HG02943 (cell line): Measurements from ENCODE around the gene PALM.
"Not testable (repeated sequence)": the region's sequence is repeated elsewhere in the genome, so short reads cannot be mapped to it uniquely, and the experiment has no call there.

Experiments used
- ATAC-seq: cut with Tn5 transposase; IDR thresholded peaks from one replicate; pipeline ENCODE4 v1.9.1; 2021; ENCODE audit warnings: mild to moderate bottlenecking, low read depth, moderate library complexity; ENCODE audit not compliant: unreplicated experiment

Gene PALM, protein sequence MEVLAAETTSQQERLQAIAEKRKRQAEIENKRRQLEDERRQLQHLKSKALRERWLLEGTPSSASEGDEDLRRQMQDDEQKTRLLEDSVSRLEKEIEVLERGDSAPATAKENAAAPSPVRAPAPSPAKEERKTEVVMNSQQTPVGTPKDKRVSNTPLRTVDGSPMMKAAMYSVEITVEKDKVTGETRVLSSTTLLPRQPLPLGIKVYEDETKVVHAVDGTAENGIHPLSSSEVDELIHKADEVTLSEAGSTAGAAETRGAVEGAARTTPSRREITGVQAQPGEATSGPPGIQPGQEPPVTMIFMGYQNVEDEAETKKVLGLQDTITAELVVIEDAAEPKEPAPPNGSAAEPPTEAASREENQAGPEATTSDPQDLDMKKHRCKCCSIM

DNA sequence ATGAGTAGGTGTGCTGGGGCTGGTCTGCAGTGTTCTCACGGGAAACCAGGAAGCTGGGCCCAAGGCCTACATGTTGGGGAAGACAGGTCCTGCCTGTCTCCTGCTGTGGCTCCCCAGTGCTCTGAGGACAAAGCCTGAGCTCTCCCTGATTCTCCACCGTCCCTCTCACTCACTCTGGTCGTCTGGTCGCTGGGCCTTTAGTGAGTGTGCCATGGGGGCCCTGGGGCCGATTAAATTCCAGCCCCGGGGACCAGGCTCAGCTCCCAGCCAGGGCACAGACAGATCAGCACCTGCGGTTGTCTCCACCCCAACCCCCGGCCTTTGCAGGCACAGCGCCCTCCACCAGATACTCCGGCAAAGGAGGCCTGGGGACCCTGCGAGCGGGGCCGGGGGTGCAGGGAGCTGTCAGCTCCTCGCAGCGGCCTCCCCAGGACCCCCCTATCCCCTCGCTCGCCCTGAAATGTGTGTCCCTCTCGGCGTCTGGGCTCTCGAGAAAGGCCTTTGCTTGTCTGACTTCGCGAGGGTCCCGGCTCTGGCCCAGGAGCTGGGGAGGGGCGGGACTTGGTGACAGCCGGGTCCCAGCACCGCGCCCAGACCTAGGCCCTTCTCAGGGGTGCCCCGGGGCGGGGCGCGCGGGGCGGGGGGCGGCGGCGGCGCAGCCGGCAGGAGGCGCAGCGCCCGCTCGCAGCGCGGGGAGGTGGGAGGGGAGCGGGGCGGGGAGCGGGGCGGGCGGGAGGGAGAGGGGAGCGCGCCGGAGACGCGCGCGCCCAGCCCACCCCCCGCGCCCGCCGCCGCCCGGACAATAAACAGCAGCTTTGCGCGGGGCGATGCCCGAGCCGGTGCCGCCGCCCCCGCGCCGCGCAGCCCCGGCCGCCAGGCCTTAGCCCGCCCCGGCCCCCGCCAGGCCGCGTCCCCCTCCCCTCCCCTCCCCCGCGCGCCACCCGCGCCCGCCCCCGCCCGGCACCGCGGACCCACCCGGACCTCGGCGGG lies at the start of gene PALM:
Gene PALM, plus strand, starts transcription at position 782 of the 990 bp plus-strand sequence. CDS start 212 bp downstream, outside the sequence.
- no peak for ATAC-seq

DNA sequence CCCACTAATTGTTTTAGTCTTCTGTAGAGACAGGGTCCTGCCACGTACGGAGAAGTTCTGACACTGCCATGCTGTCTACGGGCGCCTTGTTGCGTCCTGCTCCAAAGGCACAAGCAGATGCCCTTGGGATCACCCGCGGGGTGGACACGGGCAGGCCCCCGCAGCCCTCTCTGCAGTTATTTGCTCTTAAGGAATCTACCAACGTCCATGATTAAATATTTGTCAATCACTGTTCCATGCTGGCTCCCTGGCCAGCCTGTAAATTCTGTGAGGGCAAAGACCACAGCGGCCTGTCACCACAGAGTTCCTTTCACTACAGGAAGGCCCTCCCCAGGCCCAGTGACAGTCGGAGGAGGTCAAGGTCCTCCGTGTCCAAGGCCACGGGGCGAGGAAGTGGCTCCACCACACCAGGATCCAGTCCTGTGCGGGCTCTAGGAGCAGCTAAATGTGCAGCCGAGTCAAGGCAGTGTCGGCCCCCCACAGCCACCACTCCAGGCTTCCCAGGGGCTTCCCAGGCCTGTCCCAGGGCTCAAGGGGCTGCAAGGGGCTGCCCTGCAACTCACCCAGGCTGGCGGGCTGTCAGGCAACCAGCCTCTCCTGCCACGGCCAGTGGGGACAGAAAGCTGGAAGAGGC lies 47.8 kb upstream of the PALM start:
- ATAC-seq = no peak

DNA sequence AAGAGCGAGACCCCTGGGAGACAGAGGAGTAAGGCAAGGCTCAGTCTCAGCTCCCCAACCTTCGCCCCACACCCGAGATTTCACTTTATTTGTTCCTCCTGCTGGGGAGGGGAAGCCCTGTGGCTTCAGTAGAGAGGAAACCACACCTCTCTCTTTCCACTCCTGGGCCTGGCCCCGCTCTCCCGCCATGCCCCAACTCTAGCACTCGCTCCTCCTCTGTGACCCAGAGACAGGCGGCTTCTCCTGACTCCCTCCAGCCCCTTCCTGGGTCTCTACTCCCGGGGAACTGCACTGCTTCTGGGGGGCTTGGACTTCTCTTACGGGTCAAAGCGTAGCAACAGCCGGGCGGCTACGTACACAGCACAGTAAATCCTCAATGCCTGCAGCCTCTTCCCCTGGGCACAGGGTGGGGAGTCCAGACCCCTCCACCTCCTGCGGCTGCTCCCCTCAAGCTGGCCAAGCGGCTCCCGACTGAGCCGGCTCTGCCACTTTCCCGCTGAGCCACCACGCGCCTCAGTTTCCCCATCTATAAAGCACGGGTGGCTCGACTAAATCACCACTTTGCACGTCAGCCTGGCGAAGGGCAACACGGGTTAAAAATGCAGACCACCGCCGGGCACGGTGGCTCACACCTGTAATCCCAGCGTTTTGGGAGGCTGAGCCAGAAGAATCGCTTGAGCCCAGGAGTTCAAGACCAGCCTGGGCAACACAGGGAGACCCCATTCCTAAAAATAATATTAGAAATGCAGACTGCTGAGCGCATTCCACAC lies 47.1 kb upstream of the PALM start:
- no peak for ATAC-seq

DNA sequence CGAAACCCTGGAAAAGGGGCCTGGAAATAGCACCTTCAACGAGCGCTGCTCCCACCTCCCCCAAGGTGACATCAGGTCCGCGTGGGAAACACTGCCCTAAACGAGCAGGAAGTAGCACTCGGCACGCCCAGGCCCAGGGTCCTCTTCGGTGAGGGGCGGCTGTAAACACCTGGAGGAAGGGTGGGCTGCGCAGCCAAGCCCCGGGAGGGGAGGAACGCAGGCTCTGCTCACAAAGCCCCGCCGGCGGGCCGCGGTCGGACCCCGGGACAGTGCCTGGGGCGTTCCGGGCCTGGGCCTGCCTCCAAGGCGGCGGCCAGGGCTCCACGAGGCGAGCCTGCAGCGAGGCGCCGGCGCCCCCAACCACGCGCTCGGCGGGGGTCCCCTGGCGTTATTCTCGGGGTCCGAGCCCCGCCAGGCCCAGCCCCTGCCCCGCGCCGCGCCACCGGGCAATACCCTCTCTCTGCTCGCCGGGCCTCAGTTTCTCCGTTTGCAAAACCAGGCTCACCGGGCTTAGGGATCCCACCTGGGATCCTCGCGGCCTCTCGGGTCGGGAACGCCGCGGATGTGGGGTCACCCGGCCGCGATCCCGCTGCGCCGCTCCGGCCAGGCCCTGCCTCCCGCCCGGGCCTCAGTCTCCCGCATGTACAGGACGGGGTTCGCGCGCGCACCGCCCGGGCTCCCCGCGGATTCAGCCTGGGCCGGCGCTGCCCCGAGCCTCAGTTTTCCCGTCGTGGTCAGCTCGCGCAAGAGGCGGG lies 46.4 kb upstream of the PALM start:
- ATAC-seq = peak; percentile 4

DNA sequence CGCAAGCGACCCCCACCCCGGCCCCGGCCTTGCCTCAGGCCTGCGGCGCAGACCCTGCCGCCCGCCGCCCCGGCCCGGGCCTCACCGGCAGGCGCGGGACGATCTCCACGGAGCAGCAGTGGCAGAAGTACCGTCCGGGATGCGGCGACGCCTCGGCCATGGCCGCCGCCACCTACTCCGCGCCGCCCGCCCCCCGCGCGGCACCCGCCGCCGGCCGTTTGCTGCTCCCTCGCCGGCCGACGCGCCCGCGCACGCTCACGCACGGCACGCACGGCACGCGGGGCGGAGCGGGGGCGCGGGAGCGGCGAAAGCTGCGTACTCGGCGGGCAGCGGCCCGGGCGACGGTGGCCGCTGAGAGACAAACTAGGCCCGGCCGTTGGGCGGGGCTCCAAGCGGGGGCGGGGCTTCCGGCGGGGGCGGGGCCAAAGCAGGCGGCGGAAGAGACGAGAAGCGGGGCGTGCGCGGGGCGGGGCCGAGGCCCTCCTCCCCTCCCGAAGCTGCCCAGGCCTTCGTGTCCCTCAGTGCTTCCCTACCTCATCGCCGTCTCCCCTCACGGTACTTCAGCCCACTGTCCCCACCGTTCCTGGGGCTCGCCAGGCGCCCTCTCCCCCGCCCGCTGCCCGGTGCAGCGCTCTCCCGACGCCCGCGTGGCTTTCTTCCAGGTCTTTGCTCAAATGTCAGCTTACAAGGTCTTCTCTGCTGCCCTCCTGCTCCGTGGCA lies 45.6 kb upstream of the PALM start, which contains the start of gene RNF126:
Gene RNF126, minus strand, starts transcription at position 253 of the 720 bp plus-strand sequence. Its CDS starts 93 bp downstream, at position 160.
- ATAC-seq = peak; percentile 52

DNA sequence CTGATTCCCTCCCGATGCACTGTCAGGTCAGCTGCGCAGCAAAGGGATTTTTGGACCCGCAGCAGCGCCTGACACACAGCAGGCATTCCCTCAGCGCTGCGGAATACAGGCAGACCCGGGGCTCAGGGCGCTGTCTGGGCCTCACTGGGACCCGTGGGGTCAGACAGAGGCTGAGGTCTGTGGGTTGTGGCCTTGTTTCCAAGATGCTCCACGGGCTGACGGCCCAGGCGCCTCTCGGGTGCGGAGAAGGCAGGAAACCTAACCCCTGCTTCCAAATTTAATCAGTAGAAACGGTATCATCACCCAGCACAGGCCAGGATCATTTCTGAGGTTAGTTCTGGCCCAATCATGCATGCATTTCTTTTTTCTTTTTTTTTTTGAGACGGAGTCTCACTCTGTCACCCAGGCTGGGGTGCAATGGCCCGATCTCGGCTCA lies 45.0 kb upstream of the PALM start:
- ATAC-seq = no peak

DNA sequence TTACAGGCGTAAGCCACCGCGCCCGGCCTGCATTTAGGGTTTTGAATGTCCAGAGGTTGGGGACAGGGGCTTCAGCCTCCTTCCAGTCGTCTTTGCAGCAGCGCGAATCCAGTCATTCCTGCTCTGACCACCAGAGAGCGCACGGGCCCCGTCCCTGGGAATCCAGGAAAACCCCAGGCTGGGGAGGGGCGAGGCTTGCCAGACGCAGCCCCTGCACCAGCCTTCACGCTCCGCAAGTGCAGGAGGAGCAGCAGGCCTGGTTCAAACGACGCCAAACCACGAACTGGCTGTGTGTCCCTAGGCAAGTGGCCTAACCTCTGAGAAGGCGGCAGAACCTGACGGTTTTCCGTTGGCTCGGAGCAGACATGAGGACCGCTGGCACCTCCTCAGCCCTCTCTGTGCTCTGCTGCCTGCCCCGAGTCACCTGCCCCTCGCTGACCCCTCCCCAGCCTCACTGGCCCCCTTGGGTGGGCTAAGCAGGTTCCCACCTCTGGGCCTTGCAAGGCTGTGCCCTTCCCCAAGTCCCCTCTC lies 43.8 kb upstream of the PALM start:
- no peak for ATAC-seq

DNA sequence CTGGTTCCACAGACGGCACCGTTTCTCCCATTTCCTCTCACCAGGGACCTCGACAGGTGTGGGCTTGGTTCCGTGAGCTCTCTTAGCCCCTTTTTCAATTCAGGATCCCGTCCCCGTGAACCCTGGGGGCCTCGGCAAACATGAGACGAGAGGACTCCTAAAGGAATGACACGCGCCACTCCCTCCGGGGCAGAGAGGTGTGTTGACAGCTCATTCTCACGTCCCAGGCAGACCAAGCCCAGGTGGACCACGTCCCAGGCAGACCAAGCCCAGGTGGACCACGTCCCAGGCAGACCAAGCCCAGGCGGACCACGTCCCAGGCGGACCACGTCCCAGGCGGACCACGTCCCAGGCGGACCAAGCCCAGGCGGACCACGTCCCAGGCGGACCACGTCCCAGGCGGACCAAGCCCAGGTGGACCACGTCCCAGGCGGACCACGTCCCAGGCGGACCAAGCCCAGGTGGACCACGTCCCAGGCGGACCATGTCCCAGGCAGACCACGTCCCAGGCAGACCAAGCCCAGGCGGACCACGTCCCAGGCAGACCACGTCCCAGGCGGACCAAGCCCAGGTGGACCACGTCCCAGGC lies 41.7 kb upstream of the PALM start:
- not testable (repeated sequence) for ATAC-seq

DNA sequence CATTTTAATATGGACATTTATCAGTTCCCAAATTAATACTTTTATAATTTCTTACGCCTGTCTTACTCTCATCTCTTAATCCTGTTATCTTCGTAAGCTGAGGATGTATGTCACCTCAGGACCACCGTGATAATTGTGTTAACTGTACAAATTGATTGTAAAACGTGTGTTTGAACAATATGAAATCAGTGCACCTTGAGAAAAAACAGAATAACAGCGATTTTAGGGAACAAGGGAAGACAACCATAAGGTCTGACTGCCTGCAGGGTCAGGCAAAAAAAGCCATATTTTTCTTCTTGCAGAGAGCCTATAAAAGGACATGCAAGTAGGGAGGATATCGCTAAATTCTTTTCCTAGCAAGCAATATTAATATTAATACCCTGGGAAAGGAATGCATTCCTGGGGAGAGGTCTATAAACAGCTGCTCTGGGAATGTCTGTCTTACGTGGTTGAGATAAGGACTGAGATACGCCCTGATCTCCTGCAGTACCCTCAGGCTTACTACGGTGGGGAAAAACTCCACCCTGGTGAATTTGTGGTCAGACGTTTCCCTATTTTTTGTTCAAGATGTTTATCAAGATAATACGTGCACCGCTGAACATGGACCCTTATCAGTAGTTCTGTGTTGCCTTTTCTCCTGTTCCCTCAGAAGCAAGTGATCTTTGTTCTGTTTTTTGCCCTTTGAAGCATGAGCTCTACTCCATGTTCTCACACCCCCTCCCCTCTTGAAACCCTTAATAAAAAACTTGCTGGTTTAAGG lies 39.9 kb upstream of the PALM start:
- not testable (repeated sequence) for ATAC-seq

DNA sequence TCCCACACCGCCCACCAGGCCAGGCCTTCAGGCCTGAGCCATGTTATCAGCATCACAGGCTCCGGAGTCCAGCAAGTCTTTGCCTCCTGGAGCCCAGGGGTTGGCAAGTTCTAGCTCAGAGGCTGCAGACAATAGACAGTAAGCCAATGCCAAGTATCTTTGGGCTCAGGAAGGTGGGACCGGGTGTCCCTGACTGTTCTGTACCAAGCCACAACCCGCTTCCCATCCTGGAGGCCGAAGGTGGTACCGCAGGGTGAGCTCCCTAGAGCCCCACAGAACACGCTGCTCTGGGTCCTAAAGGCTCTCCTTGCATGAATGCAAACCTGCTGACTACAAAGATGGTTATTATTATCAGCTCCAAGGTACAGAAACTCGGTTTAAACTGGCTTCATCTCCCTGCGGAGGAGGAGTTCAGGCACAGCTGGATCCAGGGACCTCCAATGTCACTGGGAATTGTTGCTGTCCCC lies 38.1 kb upstream of the PALM start:
- no peak for ATAC-seq

DNA sequence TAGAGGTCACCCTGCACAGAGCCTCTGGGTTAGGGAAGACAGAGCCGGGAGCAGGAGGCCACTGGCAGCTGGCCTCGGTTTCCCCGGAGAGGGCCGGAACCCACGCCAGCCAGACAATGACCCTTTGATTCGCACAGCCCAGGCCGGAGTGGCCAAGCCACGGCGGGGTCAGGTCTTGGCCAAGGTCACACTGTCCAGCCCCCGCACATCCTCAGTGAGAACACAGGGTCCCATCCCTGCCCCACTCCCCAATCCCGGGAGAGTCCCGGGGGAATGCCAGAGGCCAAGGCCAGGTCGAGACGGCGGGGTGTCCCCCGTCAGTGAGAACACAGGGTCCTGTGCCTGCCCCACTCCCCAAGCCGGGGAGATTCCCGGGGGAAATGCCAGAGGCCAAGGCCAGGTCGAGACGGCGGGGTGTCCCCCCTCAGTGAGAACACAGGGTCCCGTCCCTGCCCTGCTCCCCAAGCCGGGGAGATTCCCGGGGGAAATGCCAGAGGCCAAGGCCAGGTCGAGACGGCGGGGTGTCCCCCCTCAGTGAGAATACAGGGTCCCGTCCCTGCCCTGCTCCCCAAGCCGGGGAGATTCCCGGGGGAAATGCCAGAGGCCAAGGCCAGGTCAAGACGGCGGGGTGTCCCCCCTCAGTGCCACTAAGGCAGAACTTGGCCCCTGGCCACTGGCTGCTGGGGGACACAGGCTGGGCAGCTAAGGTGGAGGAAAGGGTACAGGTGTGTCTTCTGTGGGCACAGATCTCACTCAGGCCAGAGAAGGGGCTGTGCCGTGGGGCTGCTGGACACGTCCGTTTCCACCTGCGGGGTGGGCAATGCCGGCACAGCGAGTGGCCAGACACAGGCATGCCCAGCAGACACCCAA lies 34.2 kb upstream of the PALM start:
- ATAC-seq = no peak

DNA sequence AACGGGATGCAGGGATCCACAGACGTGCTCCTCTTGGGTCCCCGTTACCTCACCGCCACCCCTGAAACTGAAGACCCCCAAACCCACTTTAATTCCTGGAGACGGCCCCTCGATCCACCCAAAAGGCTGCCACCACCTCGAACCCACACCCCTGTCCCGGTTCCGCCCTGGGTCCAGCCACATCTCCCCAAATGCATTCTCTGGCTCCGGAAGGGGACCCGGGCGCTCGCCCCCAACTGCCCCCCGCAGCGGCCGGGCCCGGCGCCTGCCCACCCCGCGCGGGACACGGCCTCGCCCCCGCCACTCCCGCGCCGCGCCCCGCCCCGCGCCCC lies 32.8 kb upstream of the PALM start:
- no peak for ATAC-seq

DNA sequence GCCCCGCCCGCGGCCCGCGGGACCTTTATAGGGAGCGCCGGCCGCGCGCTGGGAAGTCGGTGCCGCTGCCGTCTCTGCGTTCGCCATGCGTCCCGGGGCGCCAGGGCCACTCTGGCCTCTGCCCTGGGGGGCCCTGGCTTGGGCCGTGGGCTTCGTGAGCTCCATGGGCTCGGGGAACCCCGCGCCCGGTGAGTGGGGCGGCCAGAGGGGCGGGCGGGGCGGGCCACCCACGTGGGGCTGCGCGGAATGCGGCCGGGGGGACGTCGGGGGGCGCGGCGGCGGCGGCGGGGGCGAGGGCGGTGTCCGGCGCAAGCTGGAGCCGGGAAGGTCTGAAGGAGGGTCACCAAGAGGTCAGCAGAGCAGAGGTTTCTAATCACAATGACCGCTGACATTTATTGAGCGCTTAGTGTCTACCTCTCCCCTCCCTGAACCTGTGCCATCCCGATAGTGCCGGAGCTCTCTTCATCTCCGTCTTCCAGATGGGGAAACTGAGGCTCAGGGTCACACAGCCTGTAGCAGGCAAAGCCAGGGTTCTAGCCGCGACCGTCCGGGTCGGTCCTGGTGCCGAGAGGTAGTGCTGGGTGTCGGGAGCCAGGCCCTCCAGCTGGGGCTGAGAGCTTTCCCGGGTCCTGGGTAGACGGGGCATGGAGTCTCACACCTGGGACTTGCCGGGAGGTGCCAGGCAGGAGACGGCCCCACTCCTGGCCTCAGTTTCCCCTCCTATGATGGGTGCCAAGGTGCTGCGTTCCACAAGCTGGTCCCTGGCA lies 32.2 kb upstream of the PALM start, which contains the start of gene FSTL3:
Gene FSTL3, plus strand, starts transcription at position 54 of the 767 bp plus-strand sequence. Its CDS starts 32 bp downstream, at position 86.
- no peak for ATAC-seq

DNA sequence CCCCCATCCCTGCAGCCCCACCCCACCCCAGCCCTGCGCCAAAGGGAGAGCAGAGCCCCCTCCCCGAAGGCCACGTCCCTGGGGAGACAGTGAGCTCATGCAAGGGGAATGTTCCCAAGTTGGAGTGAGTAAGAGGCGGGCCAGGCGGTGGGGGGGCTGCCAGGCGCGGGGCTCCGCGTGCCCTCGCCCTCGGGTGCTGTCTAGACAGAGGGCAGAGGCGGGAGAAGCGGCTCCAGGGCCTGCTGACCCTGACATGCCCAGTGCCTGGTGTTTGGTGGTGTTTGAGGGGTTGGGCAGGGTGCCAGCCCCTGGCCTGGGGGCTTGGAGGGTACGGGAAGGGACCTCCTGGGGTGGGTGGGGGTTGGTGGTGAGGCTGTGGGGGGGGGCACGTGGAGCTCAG lies 31.5 kb upstream of the PALM start:
- ATAC-seq = no peak
